MM.1S (cell line): ENCODE measurements around the gene NMRK2.

Source experiments
- DNase-seq: peaks from one replicate; pipeline ENCODE4 v3.0.0-alpha.2; 2015
- H2AFZ ChIP-seq: fragments of 300-600 bp; sonication (generic); 2 replicates; pipeline ENCODE4 v1.6.0; 2016; ENCODE audit warnings: antibody characterized with exemption, low read length
- H3F3A ChIP-seq: fragments of 300-600 bp; sonication (generic); 2 replicates; pipeline ENCODE4 v1.6.1; 2016; ENCODE audit warnings: mild to moderate bottlenecking, antibody characterized with exemption, low read length, moderate library complexity, mixed read lengths; ENCODE audit not compliant: insufficient read depth
- H3K27ac ChIP-seq: fragments of 300-600 bp; sonication (generic); 2 replicates; pipeline ENCODE4 v1.5.1; 2016; ENCODE audit warnings: mild to moderate bottlenecking, low read length
- H3K27me3 ChIP-seq: fragments of 300-600 bp; sonication (generic); replicated peaks from 2 replicates; pipeline ENCODE4 v1.6.0; 2016; ENCODE audit warnings: low read length; ENCODE audit not compliant: insufficient read depth
- H3K36me3 ChIP-seq: fragments of 300-600 bp; sonication (generic); replicated peaks from 2 replicates; pipeline ENCODE4 v1.6.1; 2016; ENCODE audit warnings: mild to moderate bottlenecking, low read length, mixed read lengths; ENCODE audit not compliant: insufficient read depth
- H3K4me1 ChIP-seq: fragments of 300-600 bp; sonication (generic); 2 replicates; pipeline ENCODE4 v1.6.1; 2016; ENCODE audit warnings: low read length, mixed read lengths
- H3K4me2 ChIP-seq: fragments of 300-600 bp; sonication (generic); 2 replicates; pipeline ENCODE4 v1.6.0; 2016; ENCODE audit warnings: low read depth, low read length
- H3K4me3 ChIP-seq: fragments of 300-600 bp; sonication (generic); 2 replicates; pipeline ENCODE4 v1.5.1; 2016; ENCODE audit warnings: low read length, mixed read lengths
- H3K79me2 ChIP-seq: fragments of 300-600 bp; sonication (generic); 2 replicates; pipeline ENCODE4 v1.6.1; 2016; ENCODE audit warnings: mixed run types, low read length, mixed read lengths
- H3K9ac ChIP-seq: fragments of 300-600 bp; sonication (generic); 2 replicates; pipeline ENCODE4 v1.6.1; 2016; ENCODE audit warnings: low read length, mixed read lengths
- H3K9me2 ChIP-seq: fragments of 300-600 bp; sonication (generic); replicated peaks from 2 replicates; pipeline ENCODE4 v1.6.1; 2016; ENCODE audit warnings: mild to moderate bottlenecking, low read length, mixed read lengths; ENCODE audit not compliant: insufficient read depth
- H3K9me3 ChIP-seq: fragments of 300-600 bp; sonication (generic); replicated peaks from 2 replicates; pipeline ENCODE4 v1.6.1; 2016; ENCODE audit warnings: mild to moderate bottlenecking, low read length, mixed read lengths; ENCODE audit not compliant: insufficient read depth
- H4K20me1 ChIP-seq: fragments of 300-600 bp; sonication (generic); 2 replicates; pipeline ENCODE4 v1.6.1; 2016; ENCODE audit warnings: mild to moderate bottlenecking, low read length, moderate library complexity, mixed read lengths; ENCODE audit not compliant: insufficient read depth
- EZH2 ChIP-seq: fragments of 300-600 bp; sonication (generic); optimal IDR thresholded peaks from 2 replicates; pipeline ENCODE3; 2017; ENCODE audit warnings: low read depth, mild to moderate bottlenecking, antibody characterized with exemption, low read length, mixed read lengths
- EZH2phosphoT487 ChIP-seq: fragments of 300-600 bp; sonication (generic); IDR thresholded peaks from 2 replicates; pipeline ENCODE4 v1.6.1; 2018; ENCODE audit warnings: antibody characterized with exemption, low read length
- TF ChIP-seq, protein P1 (sequence below): fragments of 300-600 bp; sonication (generic); IDR thresholded peaks from 2 replicates; pipeline ENCODE4 v1.5.1; 2016; ENCODE audit warnings: antibody characterized with exemption, low read length, mixed read lengths

NMRK2 gene

GRCh38 chr19:3907626-3908265 lies 25.1 kb upstream of the NMRK2 start:
- TF ChIP-seq EZH2 (no peak), EZH2phosphoT487 (no peak)
- TF ChIP-seq, protein P1, sequence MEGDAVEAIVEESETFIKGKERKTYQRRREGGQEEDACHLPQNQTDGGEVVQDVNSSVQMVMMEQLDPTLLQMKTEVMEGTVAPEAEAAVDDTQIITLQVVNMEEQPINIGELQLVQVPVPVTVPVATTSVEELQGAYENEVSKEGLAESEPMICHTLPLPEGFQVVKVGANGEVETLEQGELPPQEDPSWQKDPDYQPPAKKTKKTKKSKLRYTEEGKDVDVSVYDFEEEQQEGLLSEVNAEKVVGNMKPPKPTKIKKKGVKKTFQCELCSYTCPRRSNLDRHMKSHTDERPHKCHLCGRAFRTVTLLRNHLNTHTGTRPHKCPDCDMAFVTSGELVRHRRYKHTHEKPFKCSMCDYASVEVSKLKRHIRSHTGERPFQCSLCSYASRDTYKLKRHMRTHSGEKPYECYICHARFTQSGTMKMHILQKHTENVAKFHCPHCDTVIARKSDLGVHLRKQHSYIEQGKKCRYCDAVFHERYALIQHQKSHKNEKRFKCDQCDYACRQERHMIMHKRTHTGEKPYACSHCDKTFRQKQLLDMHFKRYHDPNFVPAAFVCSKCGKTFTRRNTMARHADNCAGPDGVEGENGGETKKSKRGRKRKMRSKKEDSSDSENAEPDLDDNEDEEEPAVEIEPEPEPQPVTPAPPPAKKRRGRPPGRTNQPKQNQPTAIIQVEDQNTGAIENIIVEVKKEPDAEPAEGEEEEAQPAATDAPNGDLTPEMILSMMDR = no peak

GRCh38 chr19:3908266-3909054 lies 24.4 kb upstream of the NMRK2 start:
- H3K9me2 ChIP-seq = no peaks in the 10 kb centered on the region
- no peak overlapping the region for H3K27ac ChIP-seq

More at GRCh38 chr19:3907626-3908265, 25.1 kb upstream of the NMRK2 start:
- H3K79me2 ChIP-seq = no peaks in the 10 kb centered on the region
- no peak overlapping the region for H2AFZ ChIP-seq
- H3K27ac ChIP-seq = no peak overlapping the region
- no peaks in the 10 kb centered on the region for H3K36me3 ChIP-seq
- H3K27me3 ChIP-seq = peaks cover 91% of the 10 kb centered on the region
- H3K9ac ChIP-seq = no peak overlapping the region
- DNase-seq = no peak
- H3F3A ChIP-seq = no peaks in the 10 kb centered on the region
- H3K4me1 ChIP-seq = peaks cover 6% of the 10 kb centered on the region; the same call in 1 of the 2 replicates
- no peaks in the 10 kb centered on the region for H3K9me2 ChIP-seq
- H3K4me3 ChIP-seq = no peak overlapping the region
- no peaks in the 10 kb centered on the region for H4K20me1 ChIP-seq
- no peak overlapping the region for H3K4me2 ChIP-seq
- no peaks in the 10 kb centered on the region for H3K9me3 ChIP-seq

DNA sequence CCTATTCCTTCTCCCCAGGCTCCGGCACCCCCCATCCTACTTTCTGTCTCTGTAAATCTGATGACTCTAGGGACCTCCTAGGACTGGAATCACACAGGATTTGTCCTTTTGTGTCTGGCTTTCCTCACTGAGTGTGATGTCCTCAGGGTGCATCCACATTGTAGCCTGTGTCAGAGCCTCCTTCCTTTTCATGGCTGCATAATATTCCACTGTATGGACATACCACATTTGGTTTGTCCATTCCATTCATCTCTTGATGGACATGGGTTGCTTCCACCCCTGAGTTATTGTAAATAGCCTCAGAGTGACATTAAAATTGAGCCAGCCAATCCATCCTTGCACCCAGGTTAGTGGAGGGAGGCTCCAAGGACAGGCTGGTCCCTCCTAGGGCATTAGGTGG lies 22.8 kb upstream of the NMRK2 start:
- no peaks in the 10 kb centered on the region for H3K36me3 ChIP-seq

More at GRCh38 chr19:3908266-3909054, 24.4 kb upstream of the NMRK2 start:
- DNase-seq = no peak
- Histone ChIP-seq H3K4me1 (peaks cover 6% of the 10 kb centered on the region; the same call in 1 of the 2 replicates), H3K27me3 (peaks cover 91% of the 10 kb centered on the region), H3K4me2 (no peak overlapping the region), H3K9me3 (no peaks in the 10 kb centered on the region), H4K20me1 (no peaks in the 10 kb centered on the region), H3K4me3 (no peak overlapping the region), H2AFZ (no peak overlapping the region), H3K36me3 (no peaks in the 10 kb centered on the region), H3F3A (no peaks in the 10 kb centered on the region), H3K9ac (no peak overlapping the region), H3K79me2 (no peaks in the 10 kb centered on the region)
- no peak for TF ChIP-seq EZH2phosphoT487
- no peak for TF ChIP-seq EZH2
- TF ChIP-seq, protein P1 = no peak

More for the DNA sequence above, 22.8 kb upstream of the NMRK2 start:
- H3K27ac ChIP-seq = no peak overlapping the region
- H4K20me1 ChIP-seq = no peaks in the 10 kb centered on the region
- no peaks in the 10 kb centered on the region for H3F3A ChIP-seq
- peaks cover 91% of the 10 kb centered on the region for H3K27me3 ChIP-seq
- no peak for DNase-seq
- no peak overlapping the region for H3K9ac ChIP-seq
- TF ChIP-seq EZH2phosphoT487 (no peak), EZH2 (no peak)
- TF ChIP-seq, protein P1 = no peak
- H3K9me2 ChIP-seq = no peaks in the 10 kb centered on the region
- H2AFZ ChIP-seq = no peak overlapping the region
- no peaks in the 10 kb centered on the region for H3K79me2 ChIP-seq
- H3K4me2 ChIP-seq = no peak overlapping the region
- H3K9me3 ChIP-seq = no peaks in the 10 kb centered on the region
- H3K4me3 ChIP-seq = no peak overlapping the region
- H3K4me1 ChIP-seq = peaks cover 6% of the 10 kb centered on the region; the same call in 1 of the 2 replicates
